GM23248 (cell line): ENCODE data around the gene PYGO1. TPM values are rescaled to one million over a fixed set of nuclear protein-coding genes. Genes with fewer than 3 reads are reported as not detected.

ENCODE experiments used
- DNase-seq: peaks from one replicate; pipeline ENCODE4 v3.0.0-alpha.2; 2015
- H2AFZ ChIP-seq: fragments of 200-600 bp; sonication (generic); 2 replicates; pipeline ENCODE4 v1.6.1; 2016; ENCODE audit warnings: antibody characterized with exemption
- H3F3A ChIP-seq: fragments of 200-600 bp; sonication (generic); 2 replicates; pipeline ENCODE4 v1.6.1; 2016; ENCODE audit warnings: mild to moderate bottlenecking, antibody characterized with exemption, mixed run types; ENCODE audit not compliant: insufficient read depth
- H3K27ac ChIP-seq: fragments of 200-600 bp; sonication (generic); 2 replicates; pipeline ENCODE4 v1.5.1; 2016; ENCODE audit warnings: mild to moderate bottlenecking
- H3K27me3 ChIP-seq: fragments of 200-600 bp; sonication (generic); replicated peaks from 2 replicates; pipeline ENCODE4 v1.6.1; 2016; ENCODE audit warnings: mild to moderate bottlenecking; ENCODE audit not compliant: insufficient read depth
- H3K36me3 ChIP-seq: fragments of 200-600 bp; sonication (generic); 2 replicates; pipeline ENCODE4 v1.6.1; 2016; ENCODE audit warnings: low read depth, mild to moderate bottlenecking
- H3K4me1 ChIP-seq: fragments of 200-600 bp; sonication (generic); 2 replicates; pipeline ENCODE4 v1.6.1; 2016; ENCODE audit warnings: mild to moderate bottlenecking; ENCODE audit not compliant: insufficient read depth
- H3K4me2 ChIP-seq: fragments of 200-600 bp; sonication (generic); one replicate; pipeline ENCODE4 v1.6.1; 2016; ENCODE audit warnings: mild to moderate bottlenecking; ENCODE audit not compliant: unreplicated experiment
- H3K4me3 ChIP-seq: fragments of 200-600 bp; sonication (generic); 2 replicates; pipeline ENCODE4 v1.5.1; 2016; ENCODE audit warnings: mild to moderate bottlenecking
- H3K79me2 ChIP-seq: fragments of 200-600 bp; sonication (generic); 2 replicates; pipeline ENCODE4 v1.6.1; 2016; ENCODE audit warnings: mild to moderate bottlenecking; ENCODE audit not compliant: insufficient read depth
- H3K9ac ChIP-seq: fragments of 200-600 bp; sonication (generic); 2 replicates; pipeline ENCODE4 v1.6.1; 2016; ENCODE audit warnings: mild to moderate bottlenecking
- H3K9me2 ChIP-seq: fragments of 200-600 bp; sonication (generic); 2 replicates; pipeline ENCODE4 v1.6.1; 2016; ENCODE audit warnings: mixed run types, mild to moderate bottlenecking, moderate library complexity; ENCODE audit not compliant: insufficient read depth
- H3K9me3 ChIP-seq: fragments of 200-600 bp; sonication (generic); one replicate; pipeline ENCODE4 v1.6.1; 2017; ENCODE audit warnings: low read depth
- H4K20me1 ChIP-seq: fragments of 200-600 bp; sonication (generic); 2 replicates; pipeline ENCODE4 v1.6.0; 2016; ENCODE audit not compliant: insufficient read depth
- EZH2 ChIP-seq: fragments of 200-600 bp; sonication (generic); IDR thresholded peaks from 2 replicates; pipeline ENCODE4 v1.6.1; 2018; ENCODE audit warnings: antibody characterized with exemption, mild to moderate bottlenecking; ENCODE audit not compliant: insufficient read depth, poor library complexity, severe bottlenecking
- EZH2phosphoT487 ChIP-seq: fragments of 200-600 bp; sonication (generic); IDR thresholded peaks from 2 replicates; pipeline ENCODE4 v1.6.1; 2018; ENCODE audit warnings: antibody characterized with exemption, moderate library complexity, mild to moderate bottlenecking, low read depth; ENCODE audit not compliant: insufficient read depth
- WGBS, 2 experiments: methylation state at CpG; one replicate each; pipeline ENCODE4 v1.1.6; 2015 to 2017; ENCODE audit warnings: low lambda C conversion rate in 2 of 2, low coverage in 1 of 2; ENCODE audit errors: missing lambda C conversion rate in 2 of 2; 5-methylcytosine and 5-hydroxymethylcytosine counted together
- in situ Hi-C: fragments of 300-500 bp; cut with MboI; formaldehyde crosslinking; loops from 2 replicates; pipeline ENCODE4 v1.15.0; 2020
- polyA plus RNA-seq: library from polyadenylated mRNA; unstranded; fragments of >200 nt; fragmentation: Nextera tagmentation; extraction: Ambion mirVana; gene quantifications from 2 replicates; pipeline ENCODE4 v1.2.1, GENCODE V29; 2016
- total RNA-seq: library from RNA; depleted of rRNA; stranded (reverse); fragments of >200 nt; shearing (Covaris generic); gene quantifications from 2 replicates; pipeline ENCODE4 v1.2.3, GENCODE V29; 2014

Gene PYGO1
- total and polyA plus RNA-seq, 2 experiments from 2014 or later = 1.6 to 5.4 TPM

GRCh38 chr15:55527150-55527549 lies 61.0 kb downstream of the PYGO1 start:
- H3K27me3 ChIP-seq = no peaks in the 10 kb centered on the region
- H3K27ac ChIP-seq = no peak overlapping the region
- in situ Hi-C loops = loop anchor here (10.0 kb wide), 1 partner anchor 108 kb away; no protein-coding TSS in a partner anchor
- peaks cover 6% of the 10 kb centered on the region for H3K4me1 ChIP-seq
- no peak for TF ChIP-seq EZH2phosphoT487
- no peak for TF ChIP-seq EZH2
- no peaks in the 10 kb centered on the region for H4K20me1 ChIP-seq
- H3K4me2 ChIP-seq = no peak overlapping the region
- H3K9ac ChIP-seq = no peak overlapping the region
- DNase-seq = no peak
- no peak overlapping the region for H3K4me3 ChIP-seq
- H3F3A ChIP-seq = no peaks in the 10 kb centered on the region
- H3K9me2 ChIP-seq = no peaks in the 10 kb centered on the region
- H3K79me2 ChIP-seq = no peaks in the 10 kb centered on the region
- H3K9me3 ChIP-seq = no peaks in the 10 kb centered on the region
- H2AFZ ChIP-seq = peak overlapping the region; percentile 98
- 38 to 41% methylated on average over 1 of the region's 1 CpG for WGBS, 2 experiments
- H3K36me3 ChIP-seq = no peaks in the 10 kb centered on the region

DNA sequence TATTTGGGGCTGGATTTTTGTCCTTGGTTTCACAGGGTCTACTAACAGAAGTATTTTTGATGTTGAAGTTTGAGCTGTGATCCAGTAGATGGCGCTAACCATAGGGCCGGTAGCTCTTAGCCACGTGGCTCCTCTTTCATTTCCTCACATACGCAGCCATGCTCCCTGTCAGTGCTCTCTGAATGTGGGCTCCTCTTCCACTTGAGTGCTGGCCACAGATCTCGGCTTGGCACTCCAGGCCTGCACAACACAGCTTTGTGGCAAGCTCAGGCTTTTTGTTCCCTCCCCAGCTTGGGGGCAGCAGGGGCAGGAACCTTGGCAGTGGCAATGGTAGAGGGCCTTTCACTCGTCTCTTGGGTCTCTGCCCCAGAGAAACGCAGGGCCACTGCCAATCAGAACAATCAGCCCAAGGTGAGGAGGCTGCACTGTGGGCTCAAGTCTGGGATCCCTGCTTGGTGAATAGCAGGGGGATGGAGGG lies 61.5 kb downstream of the PYGO1 start:
- H3K9ac ChIP-seq = peak overlapping the region; percentile 24; the same call in 1 of the 2 replicates
- no peaks in the 10 kb centered on the region for H3K79me2 ChIP-seq
- no peaks in the 10 kb centered on the region for H3K9me2 ChIP-seq
- peak overlapping the region; percentile 98 for H2AFZ ChIP-seq
- H4K20me1 ChIP-seq = no peaks in the 10 kb centered on the region
- in situ Hi-C loops = loop anchor here (10.0 kb wide), 1 partner anchor 108 kb away; no protein-coding TSS in a partner anchor
- no peaks in the 10 kb centered on the region for H3F3A ChIP-seq
- no peak overlapping the region for H3K27ac ChIP-seq
- no peak overlapping the region for H3K4me3 ChIP-seq
- peaks cover 6% of the 10 kb centered on the region for H3K4me1 ChIP-seq
- H3K27me3 ChIP-seq = no peaks in the 10 kb centered on the region
- H3K4me2 ChIP-seq = no peak overlapping the region
- TF ChIP-seq EZH2phosphoT487 (no peak), EZH2 (no peak)
- 26% methylated on average over 7 of the region's 7 CpGs for WGBS, 2 experiments
- H3K9me3 ChIP-seq = no peaks in the 10 kb centered on the region
- H3K36me3 ChIP-seq = no peaks in the 10 kb centered on the region
- peak; percentile 79 for DNase-seq

GRCh38 chr15:55522742-55523450 lies 65.2 kb downstream of the PYGO1 start:
- Histone ChIP-seq H3K9me3 (no peaks in the 10 kb centered on the region), H3F3A (no peaks in the 10 kb centered on the region), H3K9me2 (no peaks in the 10 kb centered on the region), H3K27me3 (no peaks in the 10 kb centered on the region), H3K4me1 (no peaks in the 10 kb centered on the region), H3K4me3 (no peak overlapping the region), H4K20me1 (no peaks in the 10 kb centered on the region), H3K79me2 (no peaks in the 10 kb centered on the region), H3K27ac (no peak overlapping the region), H3K36me3 (no peaks in the 10 kb centered on the region), H3K4me2 (no peak overlapping the region), H2AFZ (no peak overlapping the region), H3K9ac (no peak overlapping the region)
- 74 to 81% methylated on average over 3 of the region's 3 CpGs for WGBS, 2 experiments
- DNase-seq = no peak
- in situ Hi-C loops = loop anchor here (10.0 kb wide), 1 partner anchor 112 kb away; no protein-coding TSS in a partner anchor
- TF ChIP-seq EZH2phosphoT487 = no peak
- TF ChIP-seq EZH2 = no peak

- no peak for TF ChIP-seq EZH2
- no peak for TF ChIP-seq EZH2phosphoT487
- Histone ChIP-seq H3K9me3 (no peaks in the 10 kb centered on the region), H3K79me2 (no peaks in the 10 kb centered on the region), H3F3A (no peaks in the 10 kb centered on the region), H3K36me3 (no peaks in the 10 kb centered on the region), H3K4me1 (no peaks in the 10 kb centered on the region), H3K27ac (no peak overlapping the region), H3K4me3 (no peak overlapping the region), H3K9ac (no peak overlapping the region), H2AFZ (no peak overlapping the region), H4K20me1 (no peaks in the 10 kb centered on the region), H3K27me3 (no peaks in the 10 kb centered on the region), H3K4me2 (no peak overlapping the region), H3K9me2 (no peaks in the 10 kb centered on the region)
- WGBS, 2 experiments = 35 to 56% methylated on average over 2 of the region's 2 CpGs
- DNase-seq = peak; percentile 13
- in situ Hi-C loops = no loop called here
These were observed 69.5 kb downstream of the PYGO1 start for GRCh38 chr15:55518641-55519040.
